Measurements from ENCODE around the gene MPPED1. TPM values are rescaled to one million over a fixed set of nuclear protein-coding genes. Genes with fewer than 3 reads are reported as not detected.
A peak's percentile ranks its signal among the peaks of the same experiment; 100 is the strongest.

The MPPED1 gene
- total and polyA plus RNA-seq, 4 donors = 14.3 to 23.3 (median 16.0) TPM

DNA sequence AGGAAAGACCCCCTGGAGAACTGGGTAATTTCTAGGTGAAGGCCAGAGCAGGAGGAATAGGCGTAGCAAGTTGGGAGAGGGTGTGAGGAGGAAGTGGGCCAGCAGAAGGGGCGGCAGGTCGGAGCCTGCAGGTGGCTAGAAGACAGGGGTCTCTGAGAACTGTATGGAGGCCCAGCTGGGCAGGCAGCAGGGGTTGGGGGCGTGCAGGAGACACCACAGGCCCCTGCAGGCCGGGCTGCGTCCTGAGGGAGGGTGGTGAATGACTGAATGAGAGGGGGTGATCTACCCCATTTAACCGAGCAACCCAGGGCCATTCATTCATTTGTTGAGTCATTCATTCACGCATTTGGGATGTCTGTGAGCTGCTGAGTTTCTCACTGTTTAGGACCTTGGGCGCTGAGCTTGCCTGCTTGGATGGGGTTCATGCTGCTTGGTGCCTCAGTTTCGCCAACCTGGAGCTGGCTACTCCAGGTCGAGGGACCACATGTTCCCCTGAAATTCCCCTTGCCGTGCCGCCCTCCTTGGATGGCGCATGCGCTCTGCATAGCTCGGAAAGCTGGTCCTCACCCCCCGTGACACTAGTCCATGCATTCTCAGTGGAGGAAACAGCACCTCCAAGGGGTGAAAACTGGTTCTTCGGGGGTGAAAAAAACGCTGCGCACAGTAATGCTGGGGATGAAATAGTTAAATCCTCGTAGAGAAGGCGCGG is 15.6 kb downstream of the MPPED1 start:
- no peak for DNase-seq (ENCODE audit: low read depth in 4 of 6, low spot score in 6 of 6)
- 74% methylated on average over 21 of the region's 23 CpGs for WGBS (ENCODE audit: insufficient coverage)
- Histone ChIP-seq H3K36me3 (ENCODE audit: control insufficient read depth, insufficient read depth, low read length) (peaks cover 9% of the 10 kb centered on the region), H3K9me3 (ENCODE audit: control insufficient read depth, insufficient read depth, low read length) (no peaks in the 10 kb centered on the region), H3K27ac (ENCODE audit: low read depth, low read length) (no peak overlapping the region), H3K4me3 (ENCODE audit: low read depth, low read length) (no peak overlapping the region), H3K4me1 (ENCODE audit: control insufficient read depth, insufficient read depth, low read length) (peaks cover 39% of the 10 kb centered on the region), H3K27me3 (ENCODE audit: control insufficient read depth, insufficient read depth, low read length) (peaks cover 1% of the 10 kb centered on the region)

DNA sequence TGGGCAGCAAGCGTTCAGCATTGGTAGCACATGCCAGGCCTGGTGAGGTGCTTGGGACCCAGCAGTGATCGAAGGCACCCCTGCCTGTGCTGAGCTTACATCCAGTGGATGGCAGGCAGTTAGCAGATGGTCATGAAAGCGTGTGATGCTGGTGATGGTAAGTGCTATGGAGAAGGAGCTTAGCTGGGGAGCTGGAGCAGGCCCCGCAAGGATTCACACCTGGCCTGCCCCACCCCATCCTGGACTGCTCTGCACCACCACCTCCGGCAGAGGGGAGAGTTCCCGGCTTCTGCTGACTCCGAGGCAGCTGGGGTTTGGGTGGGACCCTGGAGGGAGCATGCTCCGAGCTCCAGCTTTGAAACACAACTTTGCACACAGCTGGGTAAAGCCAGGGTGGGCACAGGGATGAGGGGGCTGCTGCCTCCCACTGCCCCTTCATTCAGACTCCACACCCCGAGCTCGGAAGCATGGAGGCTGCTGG is 16.2 kb downstream of the MPPED1 start:
- no peaks in the 10 kb centered on the region for H3K27me3 ChIP-seq (ENCODE audit: control insufficient read depth, insufficient read depth, low read length)
- DNase-seq (ENCODE audit: low read depth in 4 of 6, low spot score in 6 of 6) = peak in 1 of 6 donors; percentile 31
- H3K4me3 ChIP-seq (ENCODE audit: low read depth, low read length) = no peak overlapping the region
- H3K4me1 ChIP-seq (ENCODE audit: control insufficient read depth, insufficient read depth, low read length) = peaks cover 35% of the 10 kb centered on the region
- no peaks in the 10 kb centered on the region for H3K9me3 ChIP-seq (ENCODE audit: control insufficient read depth, insufficient read depth, low read length)
- peaks cover 9% of the 10 kb centered on the region for H3K36me3 ChIP-seq (ENCODE audit: control insufficient read depth, insufficient read depth, low read length)
- no peak overlapping the region for H3K27ac ChIP-seq (ENCODE audit: low read depth, low read length)
- 47% methylated on average over 4 of the region's 10 CpGs for WGBS (ENCODE audit: insufficient coverage)

DNA sequence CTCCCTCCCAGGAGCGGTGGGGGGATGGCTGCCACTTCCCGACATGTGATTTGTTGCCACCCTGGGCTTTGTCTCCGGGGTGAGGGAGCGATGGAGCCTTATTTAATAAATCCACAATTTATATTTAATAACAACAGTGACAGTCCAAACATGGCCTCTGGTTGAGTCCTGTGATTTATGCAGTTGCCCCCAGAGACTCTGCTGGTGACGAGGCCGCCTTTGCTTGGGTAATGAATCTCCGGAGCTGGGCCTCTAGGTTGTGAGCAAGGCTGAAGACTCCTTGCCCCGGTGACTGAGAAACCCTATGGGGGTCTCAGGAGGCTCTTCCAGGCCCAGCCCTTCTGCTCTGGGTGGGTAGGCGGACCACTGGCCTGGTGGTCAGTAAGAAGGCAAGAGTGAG is 16.7 kb downstream of the MPPED1 start:
- Histone ChIP-seq H3K4me3 (ENCODE audit: low read depth, low read length) (no peak overlapping the region), H3K9me3 (ENCODE audit: control insufficient read depth, insufficient read depth, low read length) (no peaks in the 10 kb centered on the region), H3K4me1 (ENCODE audit: control insufficient read depth, insufficient read depth, low read length) (peaks cover 33% of the 10 kb centered on the region), H3K36me3 (ENCODE audit: control insufficient read depth, insufficient read depth, low read length) (peaks cover 9% of the 10 kb centered on the region), H3K27ac (ENCODE audit: low read depth, low read length) (no peak overlapping the region), H3K27me3 (ENCODE audit: control insufficient read depth, insufficient read depth, low read length) (no peaks in the 10 kb centered on the region)
- DNase-seq (ENCODE audit: low read depth in 4 of 6, low spot score in 6 of 6) = peak in 1 of 6 donors; percentile 35
- WGBS (ENCODE audit: insufficient coverage) = 82% methylated on average over 6 of the region's 9 CpGs

DNA sequence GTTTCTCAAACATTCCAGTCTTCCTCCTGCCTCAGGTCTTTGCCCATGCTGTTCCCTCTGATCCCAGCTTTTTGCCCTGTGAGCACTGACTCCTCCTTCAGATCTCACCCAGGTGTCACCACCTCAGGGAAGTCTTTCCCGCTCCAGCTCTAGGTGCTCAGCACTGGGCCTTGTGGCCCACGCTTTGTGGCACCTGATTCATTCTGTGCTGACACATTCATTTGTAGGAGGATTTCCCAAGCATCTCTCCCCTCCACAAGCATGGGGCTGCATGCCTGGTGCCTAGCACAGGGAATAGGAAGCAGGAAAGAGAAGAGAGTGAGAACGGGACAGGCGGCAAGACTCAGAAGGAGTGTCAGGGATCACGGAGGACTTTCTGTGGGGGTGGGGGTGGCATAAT is 17.6 kb downstream of the MPPED1 start:
- peaks cover 31% of the 10 kb centered on the region for H3K4me1 ChIP-seq (ENCODE audit: control insufficient read depth, insufficient read depth, low read length)

DNA sequence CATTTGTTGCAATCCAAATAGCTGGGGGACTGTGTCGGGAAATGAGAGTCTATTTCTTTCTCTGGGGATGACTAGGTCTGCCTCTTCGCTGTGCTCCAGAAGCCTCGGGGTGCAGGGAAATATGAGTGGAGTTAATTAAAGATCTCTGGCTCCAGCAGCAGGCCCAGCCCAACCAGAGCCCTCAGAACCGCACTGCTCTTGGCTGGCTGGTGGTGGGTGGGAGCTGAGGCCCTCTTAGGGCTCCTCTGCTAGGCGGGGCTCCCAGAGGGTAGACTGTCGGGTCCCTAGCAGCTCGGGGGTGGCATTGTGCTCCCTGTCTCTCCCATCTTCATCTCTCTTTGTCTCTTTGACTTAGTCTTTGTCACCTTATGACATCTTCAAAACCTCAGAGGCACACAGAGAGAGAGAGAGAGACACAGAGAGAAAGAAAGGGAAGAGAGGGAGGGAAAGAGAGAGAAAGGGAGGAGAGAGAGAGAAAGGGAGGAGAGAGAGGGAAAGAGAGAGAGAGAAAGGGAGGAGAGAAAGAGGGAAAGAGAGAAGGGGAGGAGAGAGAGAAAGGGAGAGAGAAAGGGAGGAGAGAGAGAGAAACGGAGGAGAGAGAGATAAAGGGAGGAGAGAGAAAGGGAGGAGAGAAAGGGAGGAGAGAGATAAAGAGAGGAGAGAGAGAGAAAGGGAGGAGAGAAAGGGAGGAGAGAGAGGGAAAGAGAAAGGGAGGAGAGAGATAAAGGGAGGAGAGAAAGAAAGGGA is 20.2 kb downstream of the MPPED1 start:
- H3K36me3 ChIP-seq (ENCODE audit: control insufficient read depth, insufficient read depth, low read length) = peaks cover 13% of the 10 kb centered on the region
- no peak overlapping the region for H3K27ac ChIP-seq (ENCODE audit: low read depth, low read length)
- peak in 1 of 6 donors; percentile 17 for DNase-seq (ENCODE audit: low read depth in 4 of 6, low spot score in 6 of 6)
- peaks cover 34% of the 10 kb centered on the region for H3K4me1 ChIP-seq (ENCODE audit: control insufficient read depth, insufficient read depth, low read length)
- H3K4me3 ChIP-seq (ENCODE audit: low read depth, low read length) = no peak overlapping the region
- 57% methylated on average over 6 of the region's 8 CpGs for WGBS (ENCODE audit: insufficient coverage)
- H3K27me3 ChIP-seq (ENCODE audit: control insufficient read depth, insufficient read depth, low read length) = no peaks in the 10 kb centered on the region
- H3K9me3 ChIP-seq (ENCODE audit: control insufficient read depth, insufficient read depth, low read length) = no peaks in the 10 kb centered on the region

More for the DNA sequence above, 17.6 kb downstream of the MPPED1 start:
- Histone ChIP-seq H3K9me3 (ENCODE audit: control insufficient read depth, insufficient read depth, low read length) (no peaks in the 10 kb centered on the region), H3K36me3 (ENCODE audit: control insufficient read depth, insufficient read depth, low read length) (peaks cover 9% of the 10 kb centered on the region), H3K27me3 (ENCODE audit: control insufficient read depth, insufficient read depth, low read length) (no peaks in the 10 kb centered on the region), H3K27ac (ENCODE audit: low read depth, low read length) (no peak overlapping the region), H3K4me3 (ENCODE audit: low read depth, low read length) (no peak overlapping the region)
- WGBS (ENCODE audit: insufficient coverage) = 92% methylated on average over 4 of the region's 5 CpGs
- no peak for DNase-seq (ENCODE audit: low read depth in 4 of 6, low spot score in 6 of 6)

DNA sequence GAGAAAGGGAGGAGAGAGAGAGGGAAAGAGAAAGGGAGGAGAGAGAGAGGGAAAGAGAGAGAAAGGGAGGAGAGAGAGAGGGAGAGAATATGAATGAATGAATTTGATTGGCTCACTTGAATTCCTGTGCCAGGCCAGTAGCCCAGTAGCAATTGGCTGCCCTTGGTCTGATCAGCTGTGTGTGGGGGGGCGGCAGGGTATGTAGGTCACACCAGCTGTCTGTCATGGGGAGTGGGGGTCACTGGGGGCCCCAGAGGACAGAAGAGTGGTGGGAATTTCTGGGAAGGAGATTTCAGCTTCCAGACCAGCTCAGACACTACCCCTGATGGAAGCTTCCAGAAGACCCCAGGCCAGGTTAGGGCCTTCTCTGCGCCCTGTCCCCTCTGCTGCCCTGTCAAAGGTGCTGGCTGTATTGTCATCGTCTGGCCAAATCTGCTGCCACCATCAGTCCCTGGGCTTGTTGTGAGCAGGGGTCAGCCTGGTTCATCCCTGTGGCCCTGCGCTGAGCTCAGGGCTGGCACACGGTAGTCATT is 21.1 kb downstream of the MPPED1 start:
- Histone ChIP-seq H3K9me3 (ENCODE audit: control insufficient read depth, insufficient read depth, low read length) (no peaks in the 10 kb centered on the region), H3K27me3 (ENCODE audit: control insufficient read depth, insufficient read depth, low read length) (no peaks in the 10 kb centered on the region), H3K27ac (ENCODE audit: low read depth, low read length) (no peak overlapping the region), H3K4me3 (ENCODE audit: low read depth, low read length) (no peak overlapping the region), H3K4me1 (ENCODE audit: control insufficient read depth, insufficient read depth, low read length) (peaks cover 30% of the 10 kb centered on the region), H3K36me3 (ENCODE audit: control insufficient read depth, insufficient read depth, low read length) (peaks cover 13% of the 10 kb centered on the region)
- WGBS (ENCODE audit: insufficient coverage) = 85% methylated on average over 4 of the region's 5 CpGs
- no peak for DNase-seq (ENCODE audit: low read depth in 4 of 6, low spot score in 6 of 6)

DNA sequence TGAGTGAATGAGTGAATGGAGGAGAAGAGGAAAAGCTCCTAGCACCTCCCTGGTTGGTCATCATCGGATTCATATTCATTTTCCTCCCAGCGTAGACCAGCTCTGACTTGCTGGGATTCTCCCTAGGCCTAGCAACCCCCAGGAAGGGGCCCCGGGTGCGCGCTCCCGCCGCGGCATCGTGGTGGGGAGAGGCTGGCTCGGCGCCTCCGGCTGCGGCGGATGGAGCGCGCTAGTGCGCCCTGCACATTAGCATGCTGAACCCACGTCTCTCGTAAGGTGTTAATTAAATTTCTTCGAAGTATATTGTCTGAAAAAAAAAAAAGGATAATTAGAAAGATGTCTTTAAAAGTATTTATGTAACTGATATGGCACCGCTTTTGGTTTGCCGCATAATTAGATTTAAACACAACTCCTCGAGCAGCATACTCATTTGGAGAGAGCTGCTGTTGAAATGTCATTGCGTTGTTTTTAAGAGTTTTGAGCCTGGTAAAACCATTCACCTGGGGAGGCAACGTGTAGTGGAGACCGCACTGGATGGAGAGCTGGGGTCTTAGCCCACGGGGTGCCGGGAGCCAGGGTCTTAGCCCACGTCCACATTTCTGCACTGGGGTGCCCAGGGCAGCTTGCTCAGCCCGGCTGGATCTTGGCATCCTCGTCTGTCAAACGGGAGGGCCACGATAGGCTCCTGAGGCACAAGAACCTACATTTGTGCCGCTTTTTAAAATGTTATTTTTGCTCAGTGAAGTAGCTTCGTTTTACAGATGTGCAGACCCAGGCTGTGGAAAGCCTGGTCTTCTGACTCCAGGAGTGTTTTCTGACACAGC is 21.8 kb downstream of the MPPED1 start:
- H3K36me3 ChIP-seq (ENCODE audit: control insufficient read depth, insufficient read depth, low read length) = peaks cover 13% of the 10 kb centered on the region
- DNase-seq (ENCODE audit: low read depth in 4 of 6, low spot score in 6 of 6) = peak in 2 of 6 donors; percentile 36 to 64
- no peak overlapping the region for H3K4me3 ChIP-seq (ENCODE audit: low read depth, low read length)
- peaks cover 23% of the 10 kb centered on the region for H3K4me1 ChIP-seq (ENCODE audit: control insufficient read depth, insufficient read depth, low read length)
- 78% methylated on average over 20 of the region's 35 CpGs for WGBS (ENCODE audit: insufficient coverage)
- no peaks in the 10 kb centered on the region for H3K9me3 ChIP-seq (ENCODE audit: control insufficient read depth, insufficient read depth, low read length)
- no peaks in the 10 kb centered on the region for H3K27me3 ChIP-seq (ENCODE audit: control insufficient read depth, insufficient read depth, low read length)
- no peak overlapping the region for H3K27ac ChIP-seq (ENCODE audit: low read depth, low read length)

DNA sequence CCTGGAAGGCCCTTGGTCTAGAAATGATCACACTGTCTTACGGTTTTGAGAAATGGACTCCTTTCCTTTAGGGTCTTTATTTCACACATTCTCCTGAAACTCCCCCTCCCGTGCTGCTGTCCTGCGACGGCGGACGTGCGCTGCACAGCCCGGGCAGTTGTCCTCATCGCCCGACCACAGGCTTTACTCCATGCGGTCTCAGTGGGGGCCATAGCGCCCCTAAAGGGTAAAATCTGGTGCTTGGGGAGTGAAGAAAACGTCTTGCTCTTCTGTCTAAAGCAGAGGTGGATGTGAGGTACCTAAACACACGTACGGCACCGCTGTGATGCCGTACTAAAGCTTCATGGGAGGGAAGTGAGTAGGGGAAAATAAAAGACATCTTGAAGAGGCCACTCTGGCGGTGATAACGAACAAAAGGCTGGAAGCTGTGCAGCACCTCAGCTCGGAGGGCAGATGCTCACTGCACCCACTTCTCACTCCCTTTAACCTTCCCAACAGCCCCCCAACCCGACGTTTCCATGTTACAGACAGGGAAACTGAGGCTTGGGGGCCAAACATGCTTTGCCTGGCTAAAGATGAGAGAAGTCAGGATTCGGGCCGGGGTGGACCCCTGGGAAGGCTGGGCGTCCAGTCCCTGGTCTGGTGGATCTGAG is 22.6 kb downstream of the MPPED1 start:
- no peaks in the 10 kb centered on the region for H3K9me3 ChIP-seq (ENCODE audit: control insufficient read depth, insufficient read depth, low read length)
- peaks cover 20% of the 10 kb centered on the region for H3K4me1 ChIP-seq (ENCODE audit: control insufficient read depth, insufficient read depth, low read length)
- no peaks in the 10 kb centered on the region for H3K27me3 ChIP-seq (ENCODE audit: control insufficient read depth, insufficient read depth, low read length)
- DNase-seq (ENCODE audit: low read depth in 4 of 6, low spot score in 6 of 6) = no peak
- WGBS (ENCODE audit: insufficient coverage) = 80% methylated on average over 20 of the region's 25 CpGs
- no peak overlapping the region for H3K4me3 ChIP-seq (ENCODE audit: low read depth, low read length)
- no peak overlapping the region for H3K27ac ChIP-seq (ENCODE audit: low read depth, low read length)
- H3K36me3 ChIP-seq (ENCODE audit: control insufficient read depth, insufficient read depth, low read length) = peaks cover 13% of the 10 kb centered on the region

DNA sequence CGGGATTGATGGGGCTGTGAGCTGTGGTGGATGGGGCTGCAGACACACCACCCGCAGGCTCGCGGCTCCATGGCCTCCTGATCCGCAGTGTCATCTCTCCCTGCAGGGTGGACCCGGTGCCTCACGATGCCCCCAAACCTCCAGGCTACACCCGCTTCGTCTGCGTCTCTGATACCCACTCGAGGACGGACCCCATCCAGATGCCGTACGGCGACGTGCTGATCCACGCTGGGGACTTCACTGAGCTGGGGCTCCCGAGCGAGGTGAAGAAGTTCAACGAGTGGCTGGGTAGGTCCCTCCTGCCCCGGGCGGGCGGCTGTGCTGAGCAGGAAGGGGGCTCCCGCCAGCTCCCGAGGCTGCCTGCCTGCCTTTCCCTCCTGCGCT is 23.1 kb downstream of the MPPED1 start:
- Histone ChIP-seq H3K27ac (ENCODE audit: low read depth, low read length) (no peak overlapping the region), H3K4me1 (ENCODE audit: control insufficient read depth, insufficient read depth, low read length) (peaks cover 20% of the 10 kb centered on the region), H3K4me3 (ENCODE audit: low read depth, low read length) (no peak overlapping the region), H3K27me3 (ENCODE audit: control insufficient read depth, insufficient read depth, low read length) (no peaks in the 10 kb centered on the region), H3K9me3 (ENCODE audit: control insufficient read depth, insufficient read depth, low read length) (no peaks in the 10 kb centered on the region), H3K36me3 (ENCODE audit: control insufficient read depth, insufficient read depth, low read length) (peaks cover 16% of the 10 kb centered on the region)
- DNase-seq (ENCODE audit: low read depth in 4 of 6, low spot score in 6 of 6) = no peak
- 88% methylated on average over 23 of the region's 26 CpGs for WGBS (ENCODE audit: insufficient coverage)

All from spinal cord (tissue), 10 donors.